ENCODE measurements around the gene ALG12.

ALG12 gene

DNA sequence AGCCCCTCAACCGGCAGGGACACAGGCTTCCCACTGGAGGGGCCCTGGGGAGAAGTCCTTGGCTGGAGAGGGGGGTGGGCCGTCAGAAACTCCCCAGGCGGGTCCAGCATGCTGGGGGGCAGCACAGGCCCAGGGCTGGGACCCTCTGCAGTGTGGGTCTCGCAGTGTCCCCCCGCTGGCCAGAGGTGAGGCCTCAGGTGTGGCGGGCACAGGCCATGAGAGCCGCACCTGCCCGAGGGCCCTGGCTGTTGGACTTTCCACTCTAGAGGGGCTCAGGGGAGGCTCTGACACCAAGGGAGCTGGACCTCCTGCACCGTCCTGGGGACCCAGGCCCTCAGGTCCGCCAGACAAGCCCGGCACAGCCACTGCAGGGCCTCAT, 31.7 kb upstream of the ALG12 start:
- no peak overlapping the region for H3K4ac ChIP-seq (ENCODE audit: low read length)
- H3K79me1 ChIP-seq (ENCODE audit: low read depth, low read length), result no peaks in the 10 kb centered on the region
- peaks cover 27 to 47% of the 10 kb centered on the region in 2 donors for H3K4me1 ChIP-seq (ENCODE audit: control insufficient read depth in 2 of 2, insufficient read depth in 1 of 2, low read depth in 1 of 2, low read length in 2 of 2)
- no peak for DNase-seq (ENCODE audit: low spot score)
- no peak overlapping the region for H2BK120ac ChIP-seq (ENCODE audit: low read depth, low read length)
- no peak overlapping the region for H3K9ac ChIP-seq (ENCODE audit: low read depth, low read length, poor library complexity)
- no peak overlapping the region for H3K4me3 ChIP-seq (ENCODE audit: low read length in 2 of 2)
- H2AFZ ChIP-seq (ENCODE audit: low read length), result no peak overlapping the region
- H4K8ac ChIP-seq (ENCODE audit: low read depth, low read length), result no peak overlapping the region
- H4K91ac ChIP-seq (ENCODE audit: low read depth, low read length, poor library complexity), result no peak overlapping the region
- peak overlapping the region; percentile 82 for H3K14ac ChIP-seq (ENCODE audit: low read length)
- peak overlapping the region; percentile 83 for H2BK15ac ChIP-seq (ENCODE audit: low read length)
- H3K23ac ChIP-seq (ENCODE audit: low read depth, low read length, poor library complexity), result peak overlapping the region; percentile 20
- peak overlapping the region; percentile 80 for H3K18ac ChIP-seq (ENCODE audit: low read length)
- peak overlapping the region; percentile 99 for H2AK5ac ChIP-seq (ENCODE audit: low read depth, low read length)
- peak overlapping the region; percentile 84 for H2BK12ac ChIP-seq (ENCODE audit: low read length)
- H3K36me3 ChIP-seq (replicated peaks in 1 of 2; ENCODE audit: control insufficient read depth in 2 of 2, insufficient read depth in 2 of 2, low read length in 2 of 2), result no peaks in the 10 kb centered on the region
- H3K4me2 ChIP-seq (ENCODE audit: insufficient read depth, low read length, poor library complexity, severe bottlenecking), result peak overlapping the region; percentile 23
- H2BK5ac ChIP-seq (ENCODE audit: low read length), result peak overlapping the region; percentile 24
- no peaks in the 10 kb centered on the region for H3K9me3 ChIP-seq (replicated peaks in 1 of 2; ENCODE audit: control insufficient read depth in 2 of 2, insufficient read depth in 1 of 2, low read depth in 1 of 2, low read length in 2 of 2)
- WGBS, 2 donors (ENCODE audit: extremely low coverage in 2 of 2, insufficient read length in 2 of 2, insufficient replicate concordance in 1 of 2), result no CpG with 5 or more reads among the region's 11 CpGs
- H3K27me3 ChIP-seq (ENCODE audit: control insufficient read depth in 3 of 3, insufficient read depth in 3 of 3, low read depth in 1 of 3, low read length in 3 of 3), result no peaks in the 10 kb centered on the region
- H3K27ac ChIP-seq (replicated peaks; ENCODE audit: low read length), result no peak overlapping the region

- Histone ChIP-seq H3K79me1 (ENCODE audit: low read depth, low read length) (no peaks in the 10 kb centered on the region), H2BK15ac (ENCODE audit: low read length) (peak overlapping the region; percentile 83), H3K36me3 (replicated peaks in 1 of 2; ENCODE audit: control insufficient read depth in 2 of 2, insufficient read depth in 2 of 2, low read length in 2 of 2) (no peaks in the 10 kb centered on the region), H3K4me2 (ENCODE audit: insufficient read depth, low read length, poor library complexity, severe bottlenecking) (peak overlapping the region; percentile 23), H4K8ac (ENCODE audit: low read depth, low read length) (no peak overlapping the region), H4K91ac (ENCODE audit: low read depth, low read length, poor library complexity) (peak overlapping the region; percentile 92), H3K9ac (ENCODE audit: low read depth, low read length, poor library complexity) (peak overlapping the region; percentile 77), H2AFZ (ENCODE audit: low read length) (no peak overlapping the region), H3K4ac (ENCODE audit: low read length) (peak overlapping the region; percentile 66), H3K4me1 (ENCODE audit: control insufficient read depth in 2 of 2, insufficient read depth in 1 of 2, low read depth in 1 of 2, low read length in 2 of 2) (peaks cover 27 to 47% of the 10 kb centered on the region in 2 donors), H2BK120ac (ENCODE audit: low read depth, low read length) (peak overlapping the region; percentile 81), H2BK5ac (ENCODE audit: low read length) (peak overlapping the region; percentile 66), H2BK12ac (ENCODE audit: low read length) (peak overlapping the region; percentile 90), H3K9me3 (replicated peaks in 1 of 2; ENCODE audit: control insufficient read depth in 2 of 2, insufficient read depth in 1 of 2, low read depth in 1 of 2, low read length in 2 of 2) (no peaks in the 10 kb centered on the region), H3K27me3 (ENCODE audit: control insufficient read depth in 3 of 3, insufficient read depth in 3 of 3, low read depth in 1 of 3, low read length in 3 of 3) (no peaks in the 10 kb centered on the region), H3K4me3 (ENCODE audit: low read length in 2 of 2) (no peak overlapping the region), H2AK5ac (ENCODE audit: low read depth, low read length) (peak overlapping the region; percentile 99), H3K18ac (ENCODE audit: low read length) (peak overlapping the region; percentile 83), H3K23ac (ENCODE audit: low read depth, low read length, poor library complexity) (peak overlapping the region; percentile 20), H3K27ac (replicated peaks; ENCODE audit: low read length) (no peak overlapping the region), H3K14ac (ENCODE audit: low read length) (peak overlapping the region; percentile 89)
- DNase-seq (ENCODE audit: low spot score), result no peak
- whole genome bisulfite sequencing, 2 donors (ENCODE audit: extremely low coverage in 2 of 2, insufficient read length in 2 of 2, insufficient replicate concordance in 1 of 2), result no CpG with 5 or more reads among the region's 42 CpGs
These were observed 31.0 kb upstream of the ALG12 start for GRCh38 chr22:49948958-49949913.

- peak overlapping the region; percentile 81 for H2BK120ac ChIP-seq (ENCODE audit: low read depth, low read length)
These were observed 30.1 kb upstream of the ALG12 start for GRCh38 chr22:49948116-49948957.

GRCh38 chr22:49947296-49947622, 29.0 kb upstream of the ALG12 start:
- Histone ChIP-seq H3K36me3 (replicated peaks in 1 of 2; ENCODE audit: control insufficient read depth in 2 of 2, insufficient read depth in 2 of 2, low read length in 2 of 2) (no peaks in the 10 kb centered on the region), H2AK5ac (ENCODE audit: low read depth, low read length) (peak overlapping the region; percentile 97), H3K4me3 (ENCODE audit: low read length in 2 of 2) (no peak overlapping the region), H3K4me1 (ENCODE audit: control insufficient read depth in 2 of 2, insufficient read depth in 1 of 2, low read depth in 1 of 2, low read length in 2 of 2) (peaks cover 24 to 38% of the 10 kb centered on the region in 2 donors), H3K27me3 (ENCODE audit: control insufficient read depth in 3 of 3, insufficient read depth in 3 of 3, low read depth in 1 of 3, low read length in 3 of 3) (no peaks in the 10 kb centered on the region), H3K23ac (ENCODE audit: low read depth, low read length, poor library complexity) (no peak overlapping the region), H2BK12ac (ENCODE audit: low read length) (peak overlapping the region; percentile 0), H4K91ac (ENCODE audit: low read depth, low read length, poor library complexity) (no peak overlapping the region), H3K18ac (ENCODE audit: low read length) (peak overlapping the region; percentile 31), H3K4ac (ENCODE audit: low read length) (no peak overlapping the region), H2BK120ac (ENCODE audit: low read depth, low read length) (no peak overlapping the region), H2BK5ac (ENCODE audit: low read length) (peak overlapping the region; percentile 82), H2AFZ (ENCODE audit: low read length) (peak overlapping the region; percentile 80), H2BK15ac (ENCODE audit: low read length) (peak overlapping the region; percentile 83), H3K27ac (replicated peaks; ENCODE audit: low read length) (no peak overlapping the region), H3K9ac (ENCODE audit: low read depth, low read length, poor library complexity) (peak overlapping the region; percentile 53), H4K8ac (ENCODE audit: low read depth, low read length) (peak overlapping the region; percentile 82), H3K79me1 (ENCODE audit: low read depth, low read length) (no peaks in the 10 kb centered on the region), H3K14ac (ENCODE audit: low read length) (no peak overlapping the region), H3K4me2 (ENCODE audit: insufficient read depth, low read length, poor library complexity, severe bottlenecking) (no peak overlapping the region), H3K9me3 (replicated peaks in 1 of 2; ENCODE audit: control insufficient read depth in 2 of 2, insufficient read depth in 1 of 2, low read depth in 1 of 2, low read length in 2 of 2) (no peaks in the 10 kb centered on the region)
- DNase-seq (ENCODE audit: low spot score), result no peak
- whole genome bisulfite sequencing, 2 donors (ENCODE audit: extremely low coverage in 2 of 2, insufficient read length in 2 of 2, insufficient replicate concordance in 1 of 2), result no CpG with 5 or more reads among the region's 6 CpGs

More at GRCh38 chr22:49948116-49948957, 30.1 kb upstream of the ALG12 start:
- Histone ChIP-seq H3K23ac (ENCODE audit: low read depth, low read length, poor library complexity) (peak overlapping the region; percentile 20), H4K91ac (ENCODE audit: low read depth, low read length, poor library complexity) (no peak overlapping the region), H3K4me2 (ENCODE audit: insufficient read depth, low read length, poor library complexity, severe bottlenecking) (no peak overlapping the region), H2AFZ (ENCODE audit: low read length) (no peak overlapping the region), H4K8ac (ENCODE audit: low read depth, low read length) (no peak overlapping the region), H3K4ac (ENCODE audit: low read length) (peak overlapping the region; percentile 66), H2BK15ac (ENCODE audit: low read length) (peak overlapping the region; percentile 83), H2BK12ac (ENCODE audit: low read length) (peak overlapping the region; percentile 90), H3K9me3 (replicated peaks in 1 of 2; ENCODE audit: control insufficient read depth in 2 of 2, insufficient read depth in 1 of 2, low read depth in 1 of 2, low read length in 2 of 2) (no peaks in the 10 kb centered on the region), H2AK5ac (ENCODE audit: low read depth, low read length) (peak overlapping the region; percentile 99), H3K14ac (ENCODE audit: low read length) (peak overlapping the region; percentile 71), H3K9ac (ENCODE audit: low read depth, low read length, poor library complexity) (peak overlapping the region; percentile 21), H3K4me1 (ENCODE audit: control insufficient read depth in 2 of 2, insufficient read depth in 1 of 2, low read depth in 1 of 2, low read length in 2 of 2) (peaks cover 27 to 45% of the 10 kb centered on the region in 2 donors), H3K27me3 (ENCODE audit: control insufficient read depth in 3 of 3, insufficient read depth in 3 of 3, low read depth in 1 of 3, low read length in 3 of 3) (no peaks in the 10 kb centered on the region), H3K79me1 (ENCODE audit: low read depth, low read length) (no peaks in the 10 kb centered on the region), H3K18ac (ENCODE audit: low read length) (peak overlapping the region; percentile 80), H3K36me3 (replicated peaks in 1 of 2; ENCODE audit: control insufficient read depth in 2 of 2, insufficient read depth in 2 of 2, low read length in 2 of 2) (no peaks in the 10 kb centered on the region), H3K27ac (replicated peaks; ENCODE audit: low read length) (no peak overlapping the region), H3K4me3 (ENCODE audit: low read length in 2 of 2) (no peak overlapping the region), H2BK5ac (ENCODE audit: low read length) (peak overlapping the region; percentile 82)
- no CpG with 5 or more reads among the region's 23 CpGs for WGBS, 2 donors (ENCODE audit: extremely low coverage in 2 of 2, insufficient read length in 2 of 2, insufficient replicate concordance in 1 of 2)
- no peak for DNase-seq (ENCODE audit: low spot score)
